Bone marrow (tissue), 2 donors: ENCODE data around the gene PRMT9.

Source experiments
- DNase-seq, 2 donors: peaks; one replicate each; lab custom pipeline; 2025; lab: John Stamatoyannopoulos, UW

The PRMT9 gene

DNA sequence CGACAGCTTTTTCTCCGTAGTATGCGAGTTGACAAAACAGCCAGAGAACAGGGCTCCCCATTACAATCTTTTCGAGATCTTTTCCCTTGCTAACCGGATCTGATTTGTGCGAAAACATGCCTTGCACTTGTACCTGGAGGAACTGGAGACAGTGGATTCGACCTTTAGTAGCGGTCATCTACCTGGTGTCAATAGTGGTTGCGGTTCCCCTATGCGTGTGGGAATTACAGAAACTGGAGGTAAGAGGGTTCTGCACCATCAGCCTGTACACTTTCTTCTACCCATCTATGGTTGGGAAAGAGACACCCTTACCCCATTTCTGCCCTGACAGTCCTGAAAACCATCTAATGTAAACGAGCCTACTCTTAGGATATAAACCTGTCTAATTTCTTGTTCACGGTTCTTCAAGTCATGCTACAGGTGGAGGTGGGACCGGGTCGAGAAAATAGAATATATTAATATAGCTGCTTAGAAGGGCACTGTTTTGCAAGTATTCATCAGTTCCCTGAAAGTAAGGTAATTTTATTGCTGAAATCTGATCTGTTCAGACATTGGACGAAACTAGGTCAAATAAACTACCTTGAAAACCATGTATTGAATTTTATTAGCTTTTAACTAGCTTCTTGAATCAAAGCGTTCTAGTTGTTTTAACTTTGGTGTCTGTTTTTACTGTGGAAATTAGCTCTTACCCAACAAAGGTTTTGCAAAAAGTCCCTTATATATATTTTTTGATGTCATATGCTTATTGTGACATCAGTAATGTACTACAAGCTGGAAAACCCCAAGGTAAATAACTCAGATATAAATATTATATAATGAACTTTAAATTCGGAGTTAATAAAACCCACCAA is 65.9 kb downstream of the PRMT9 start:
- no peak for DNase-seq

- DNase-seq = peak; percentile 85 to 93
Measured at GRCh38 chr4:147617173-147617840, 66.7 kb downstream of the PRMT9 start, which contains the start of gene TMEM184C. Gene TMEM184C, plus strand, starts transcription at chr4:147617397. Its CDS starts 560 bp downstream, at chr4:147617957.

DNA sequence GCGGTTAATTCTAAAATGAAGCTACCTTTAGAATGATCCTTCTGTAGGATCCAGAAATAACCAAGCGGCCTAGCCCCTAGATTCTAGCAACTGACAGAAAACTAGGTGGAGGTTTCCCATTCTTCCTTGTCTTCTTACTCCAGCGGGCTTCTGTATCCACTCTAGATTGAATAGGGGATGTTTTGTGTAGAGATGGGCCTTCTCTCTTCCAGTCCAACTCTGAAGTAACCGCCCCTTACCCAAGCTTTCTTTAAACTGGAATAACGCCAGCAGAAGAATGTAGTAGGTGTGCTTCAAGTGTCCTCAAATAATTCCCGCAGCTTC is 67.2 kb downstream of the PRMT9 start:
- DNase-seq = no peak

- no peak for DNase-seq
Measured at GRCh38 chr4:147610686-147611085, 73.3 kb downstream of the PRMT9 start.

- DNase-seq = no peak
Measured at GRCh38 chr4:147607471-147607870, 76.5 kb downstream of the PRMT9 start.

GRCh38 chr4:147605499-147605898 is 78.5 kb downstream of the PRMT9 start:
- no peak for DNase-seq

DNA sequence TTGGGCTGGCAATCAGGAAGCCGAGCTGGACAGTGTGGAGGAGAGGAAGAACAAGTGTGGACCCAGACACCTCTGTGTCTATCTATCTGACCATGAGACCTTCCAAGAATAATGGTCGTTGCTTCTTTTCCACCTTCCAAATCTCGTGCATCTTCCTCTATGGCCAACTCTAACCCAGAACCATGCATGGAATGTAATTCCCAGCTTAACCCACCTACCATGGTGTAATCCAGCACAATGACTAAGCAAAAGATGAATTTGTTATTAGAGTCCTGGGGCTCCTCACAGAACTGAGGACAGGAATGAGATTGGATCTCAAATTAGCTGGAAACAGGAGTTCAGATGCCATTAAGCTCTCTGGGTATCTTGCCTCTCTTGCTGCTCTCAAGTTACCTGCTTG is 84.2 kb downstream of the PRMT9 start:
- DNase-seq = no peak

- DNase-seq = no peak
Measured at GRCh38 chr4:147599206-147599605, 84.8 kb downstream of the PRMT9 start.

DNA sequence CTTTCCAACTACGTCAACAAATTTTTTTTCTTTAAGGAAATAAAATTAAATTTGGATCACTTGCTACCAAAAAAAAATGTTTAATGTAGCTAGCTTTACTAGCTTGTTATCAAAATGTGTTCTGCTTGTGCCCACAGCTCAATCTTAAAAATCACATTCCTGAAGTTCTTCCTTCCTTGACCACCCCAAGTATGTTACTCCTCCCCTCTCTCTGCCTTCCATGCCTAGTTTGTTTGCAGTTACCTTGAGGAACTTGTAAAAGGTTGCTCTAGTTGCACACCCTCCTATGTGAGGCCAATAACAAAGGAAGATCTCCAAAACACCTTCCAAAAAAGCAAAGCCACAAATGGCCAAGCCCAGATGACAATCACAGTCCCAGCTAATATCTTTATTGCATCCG is 86.4 kb downstream of the PRMT9 start:
- no peak for DNase-seq

GRCh38 chr4:147596981-147597380 is 87.0 kb downstream of the PRMT9 start:
- DNase-seq = no peak

- no peak for DNase-seq
Measured at GRCh38 chr4:147596377-147596776, 87.6 kb downstream of the PRMT9 start.

- no peak for DNase-seq
Measured at GRCh38 chr4:147594578-147594977, 89.4 kb downstream of the PRMT9 start.

DNA sequence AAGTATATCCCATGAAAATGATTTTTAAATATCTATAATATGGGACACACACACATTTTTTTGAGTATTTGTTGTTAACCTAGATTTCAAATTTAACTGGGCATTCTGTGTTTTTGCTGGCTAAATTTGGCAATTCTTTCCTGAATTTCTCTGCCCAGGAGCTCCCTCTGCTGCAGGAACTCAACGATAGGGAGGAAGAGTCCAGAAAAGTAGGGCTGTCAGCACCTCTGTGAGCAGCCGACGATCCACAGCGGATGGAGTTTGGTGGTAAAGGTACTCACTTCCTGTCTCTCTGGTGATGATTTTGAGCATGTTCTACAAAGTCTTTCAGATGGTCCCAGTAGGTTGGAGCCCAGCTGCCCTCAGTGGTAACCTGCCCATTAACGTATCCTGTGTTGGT is 89.9 kb downstream of the PRMT9 start:
- no peak for DNase-seq

DNA sequence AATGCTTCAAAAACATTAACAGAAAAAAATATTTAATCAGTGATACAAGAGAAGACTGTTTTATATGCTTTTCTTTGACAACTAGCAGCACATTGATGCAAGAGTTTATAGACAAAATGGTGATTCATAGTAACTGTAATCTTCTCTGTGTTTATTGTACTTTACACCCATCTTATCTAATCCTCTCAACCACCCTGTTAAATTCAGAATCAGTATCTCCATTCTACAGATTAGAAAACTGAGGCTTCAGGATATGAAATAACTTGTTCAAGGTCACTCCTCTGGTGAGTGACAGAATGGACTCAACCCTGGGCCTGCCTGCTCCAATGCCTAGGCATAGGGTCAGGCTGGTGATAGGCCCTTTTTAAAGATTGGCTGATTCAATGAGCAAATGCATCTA is 92.9 kb downstream of the PRMT9 start:
- no peak for DNase-seq

GRCh38 chr4:147590249-147590920 is 93.6 kb downstream of the PRMT9 start:
- DNase-seq = peak in 1 of 2 donors; percentile 8

DNA sequence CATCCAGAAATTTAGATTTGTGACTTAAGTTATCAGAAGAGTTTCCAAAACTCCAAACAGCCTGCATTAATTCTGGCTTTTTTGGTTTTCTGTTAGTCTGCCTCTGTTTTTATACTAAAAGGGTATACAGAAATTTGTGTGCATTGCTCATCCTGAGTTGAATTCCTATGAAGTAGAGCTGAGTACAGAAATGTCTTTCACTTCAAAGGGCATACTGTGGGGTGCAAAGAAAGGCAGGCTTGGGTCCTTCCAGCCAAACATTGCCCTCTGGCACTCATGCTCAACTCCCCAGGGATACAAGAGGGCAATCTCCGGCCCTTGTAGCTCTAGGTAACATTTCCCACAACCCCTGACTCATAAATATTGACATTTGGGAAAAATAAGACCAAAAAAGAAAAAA is 94.4 kb downstream of the PRMT9 start:
- DNase-seq = no peak
